Transverse colon (tissue), 4 donors: Measurements from ENCODE around the gene CADPS2. TPM values are rescaled to one million over a fixed set of nuclear protein-coding genes. Genes with fewer than 3 reads are reported as not detected.
"Not testable (repeated sequence)": the region's sequence is repeated elsewhere in the genome, so short reads cannot be mapped to it uniquely, and the experiment has no call there.

Source experiments
- DNase-seq: peaks from one replicate; pipeline ENCODE4 v3.0.0-alpha.2; 2019
- H3K27ac ChIP-seq, 4 donors: fragments of 200-600 bp; sonication (generic); 2 replicates each; pipeline ENCODE4 v1.5.1; 2016 to 2018; ENCODE audit warnings: inconsistent platforms in 4 of 4
- H3K27me3 ChIP-seq: fragments of 200-600 bp; sonication (generic); 2 replicates; pipeline ENCODE4 v1.5.1; 2017; ENCODE audit warnings: inconsistent platforms
- H3K36me3 ChIP-seq, 4 donors: fragments of 200-600 bp; sonication (generic); 2 replicates each; pipeline ENCODE4 v1.5.1; 2017 to 2019; ENCODE audit warnings: inconsistent platforms in 4 of 4
- H3K4me1 ChIP-seq, 4 donors: fragments of 200-600 bp; sonication (generic); 2 replicates each; pipeline ENCODE4 v1.5.1; 2017 to 2020; ENCODE audit warnings: inconsistent platforms in 4 of 4
- H3K4me3 ChIP-seq, 4 donors: fragments of 200-600 bp; sonication (generic); 1 replicate in 1 of 4; 2 replicates in 3 of 4; pipeline versions ENCODE4 v1.5.1 to v1.6.1; 2017 to 2019; ENCODE audit warnings: inconsistent platforms in 4 of 4
- H3K9me3 ChIP-seq, 2 donors: fragments of 200-600 bp; sonication (generic); 2 replicates each; pipeline ENCODE4 v1.5.1; 2017 to 2019; ENCODE audit warnings: inconsistent platforms in 2 of 2
- EP300 ChIP-seq: sonication (generic); formaldehyde crosslinking; IDR thresholded peaks from one replicate; pipeline ENCODE4 v1.6.1; 2017; ENCODE audit warnings: antibody characterized with exemption, low read depth
- POLR2A ChIP-seq: fragments of 450-650 bp; IDR thresholded peaks from one replicate; pipeline ENCODE4 v1.6.1; 2016; ENCODE audit warnings: antibody characterized with exemption, mild to moderate bottlenecking, moderate library complexity
- POLR2AphosphoS5 ChIP-seq, 3 donors: sonication (generic); formaldehyde crosslinking; IDR thresholded peaks; one replicate each; pipeline ENCODE4 v1.6.1; 2016; ENCODE audit warnings: antibody characterized with exemption in 3 of 3
- WGBS, 2 donors: methylation state at CpG; one replicate each; pipeline ENCODE4 v1.1.5; 2018; ENCODE audit warnings: low coverage in 1 of 2; 5-methylcytosine and 5-hydroxymethylcytosine counted together
- in situ Hi-C, 4 donors: fragments of 200-750 bp; cut with MboI; loops; one replicate each; pipeline versions ENCODE4 v1.15.0 to v1.15.1; 2017; ENCODE audit warnings: low sequenced_read_pairs in 3 of 4, low pct_ligation_motif_present in 1 of 4, low pct_unique_long_range_greater_than_20kb in 1 of 4
- intact Hi-C: fragments of 100-400 bp; cut with DNase I; formaldehyde crosslinking; loops from one replicate; pipeline ENCODE4 v1.15.1; 2023; ENCODE audit warnings: low total_unique reads
- total RNA-seq, 4 donors: library from RNA; depleted of rRNA; stranded (reverse); fragments of >200 nt; gene quantifications; one replicate each; pipeline ENCODE4 v1.1.0, GENCODE V29; 2016
- TF ChIP-seq, protein P1 (sequence below), 5 experiments: fragments of 200-600 bp in 3 of 5; fragments of 450-650 bp in 2 of 5; sonication (generic) in 3 of 5; IDR thresholded peaks; 1 replicate in 2 of 5; 2 replicates in 3 of 5; pipeline ENCODE4 v1.5.1; 2016 to 2017; ENCODE audit warnings: antibody characterized with exemption in 5 of 5, inconsistent platforms in 3 of 5, mild to moderate bottlenecking in 2 of 5, moderate library complexity in 1 of 5

The CADPS2 gene
- total RNA-seq, 4 donors from 2014 or later: 9.0 to 15.2 (median 12.6) TPM

- DNase-seq: peak; percentile 63
These were observed 207.0 kb downstream of the CADPS2 start for GRCh38 chr7:122679269-122679709.

DNA sequence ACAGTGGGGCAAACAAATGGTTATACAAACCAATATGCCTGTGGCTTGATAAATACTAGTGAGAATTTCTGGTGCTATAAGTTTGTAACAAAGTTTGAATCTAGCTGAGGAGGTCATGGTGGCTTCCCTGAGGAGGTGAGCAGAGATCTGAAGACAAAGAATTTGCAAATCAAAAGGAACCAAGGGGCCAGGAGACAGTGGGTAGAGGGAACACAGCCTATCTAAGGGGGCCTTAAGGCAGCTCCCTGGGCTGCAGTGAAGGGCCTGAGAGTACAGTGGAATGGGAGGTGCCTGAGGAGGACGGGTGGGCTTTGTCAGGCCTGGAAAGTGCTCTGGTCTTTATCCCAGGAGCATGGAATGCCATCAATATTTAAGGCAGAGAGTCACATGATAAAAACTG lies 209.1 kb downstream of the CADPS2 start:
- no peak overlapping the region for H3K27ac ChIP-seq
- intact Hi-C loops: no loop called here

More at GRCh38 chr7:122679269-122679709, 207.0 kb downstream of the CADPS2 start:
- intact Hi-C loops, H3K9me3 ChIP-seq, H3K4me1 ChIP-seq, H3K4me3 ChIP-seq, H3K27me3 ChIP-seq, H3K36me3 ChIP-seq: not testable (repeated sequence)
- in situ Hi-C loops: loop anchor here in 1 of 4 donors (25.0 kb wide), 1 partner anchor 92 kb away; no protein-coding TSS in a partner anchor
- WGBS, 2 donors: 41 to 71% methylated on average over 5 to 9 of the region's 9 CpGs
- H3K27ac ChIP-seq: peak overlapping the region in 3 of 4 donors; percentile 47 to 62 (median 54)
- peak in 1 of 3 donors; percentile 9 for TF ChIP-seq POLR2AphosphoS5 (IDR thresholded peaks at IDR 0.05)

GRCh38 chr7:122676466-122676865 lies 209.8 kb downstream of the CADPS2 start:
- Histone ChIP-seq H3K9me3 (no peaks in the 10 kb centered on the region), H3K27ac (no peak overlapping the region), H3K4me1 (peaks cover 0 to 5% (median 0%) of the 10 kb centered on the region in 4 donors), H3K4me3 (no peak overlapping the region), H3K27me3 (no peaks in the 10 kb centered on the region), H3K36me3 (no peaks in the 10 kb centered on the region)
- intact Hi-C loops: no loop called here
- in situ Hi-C loops: loop anchor here in 1 of 4 donors (25.0 kb wide), 1 partner anchor 89 kb away; no protein-coding TSS in a partner anchor
- no peak for TF ChIP-seq POLR2AphosphoS5 (IDR thresholded peaks at IDR 0.05)
- TF ChIP-seq, protein P1, sequence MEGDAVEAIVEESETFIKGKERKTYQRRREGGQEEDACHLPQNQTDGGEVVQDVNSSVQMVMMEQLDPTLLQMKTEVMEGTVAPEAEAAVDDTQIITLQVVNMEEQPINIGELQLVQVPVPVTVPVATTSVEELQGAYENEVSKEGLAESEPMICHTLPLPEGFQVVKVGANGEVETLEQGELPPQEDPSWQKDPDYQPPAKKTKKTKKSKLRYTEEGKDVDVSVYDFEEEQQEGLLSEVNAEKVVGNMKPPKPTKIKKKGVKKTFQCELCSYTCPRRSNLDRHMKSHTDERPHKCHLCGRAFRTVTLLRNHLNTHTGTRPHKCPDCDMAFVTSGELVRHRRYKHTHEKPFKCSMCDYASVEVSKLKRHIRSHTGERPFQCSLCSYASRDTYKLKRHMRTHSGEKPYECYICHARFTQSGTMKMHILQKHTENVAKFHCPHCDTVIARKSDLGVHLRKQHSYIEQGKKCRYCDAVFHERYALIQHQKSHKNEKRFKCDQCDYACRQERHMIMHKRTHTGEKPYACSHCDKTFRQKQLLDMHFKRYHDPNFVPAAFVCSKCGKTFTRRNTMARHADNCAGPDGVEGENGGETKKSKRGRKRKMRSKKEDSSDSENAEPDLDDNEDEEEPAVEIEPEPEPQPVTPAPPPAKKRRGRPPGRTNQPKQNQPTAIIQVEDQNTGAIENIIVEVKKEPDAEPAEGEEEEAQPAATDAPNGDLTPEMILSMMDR (IDR thresholded peaks at IDR 0.05): no peak
- TF ChIP-seq EP300: no peak
- no peak for TF ChIP-seq POLR2A
- DNase-seq: no peak
- 85 to 88% methylated on average over 2 of the region's 2 CpGs for WGBS, 2 donors

More for the DNA sequence above, 209.1 kb downstream of the CADPS2 start:
- 60% methylated on average over 1 of the region's 1 CpG; no CpG with 5 or more reads in 1 of the 2 donors for WGBS, 2 donors
- H3K36me3 ChIP-seq: no peaks in the 10 kb centered on the region
- no peak overlapping the region for H3K4me3 ChIP-seq
- peaks cover 0 to 5% (median 0%) of the 10 kb centered on the region in 4 donors for H3K4me1 ChIP-seq
- in situ Hi-C loops: loop anchor here in 1 of 4 donors (25.0 kb wide), 1 partner anchor 90 kb away; no protein-coding TSS in a partner anchor
- TF ChIP-seq, protein P1 (IDR thresholded peaks at IDR 0.05): no peak
- no peak for TF ChIP-seq POLR2AphosphoS5 (IDR thresholded peaks at IDR 0.05)
- no peak for TF ChIP-seq POLR2A
- TF ChIP-seq EP300: no peak
- H3K27me3 ChIP-seq: no peaks in the 10 kb centered on the region
- H3K9me3 ChIP-seq: no peaks in the 10 kb centered on the region
- DNase-seq: no peak

DNA sequence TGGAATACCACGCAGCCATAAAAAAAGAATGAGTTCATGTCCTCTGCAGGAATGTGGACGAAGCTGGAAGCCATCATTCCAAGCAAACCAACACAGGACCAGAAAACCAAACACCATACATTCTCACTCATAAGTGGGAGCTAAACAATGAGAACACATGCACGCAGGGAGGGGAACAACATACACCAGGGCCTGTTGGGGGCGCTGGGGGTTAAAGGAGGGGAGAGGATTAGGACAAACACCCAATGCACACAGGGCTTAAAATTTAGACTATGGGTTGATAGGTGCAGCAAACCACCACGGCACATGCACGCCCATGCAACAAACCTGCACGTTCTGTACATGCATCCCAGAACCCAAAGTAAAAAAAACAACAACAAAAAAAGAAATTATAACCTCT lies 210.6 kb downstream of the CADPS2 start:
- Histone ChIP-seq H3K4me3 (no peak overlapping the region), H3K27me3 (no peaks in the 10 kb centered on the region), H3K27ac (no peak overlapping the region), H3K4me1 (peaks cover 0 to 5% (median 0%) of the 10 kb centered on the region in 4 donors), H3K36me3 (no peaks in the 10 kb centered on the region), H3K9me3 (no peaks in the 10 kb centered on the region)
- in situ Hi-C loops: loop anchor here in 1 of 4 donors (25.0 kb wide), 1 partner anchor 88 kb away; no protein-coding TSS in a partner anchor
- no peak for TF ChIP-seq POLR2A
- TF ChIP-seq POLR2AphosphoS5 (IDR thresholded peaks at IDR 0.05): no peak
- TF ChIP-seq, protein P1 (IDR thresholded peaks at IDR 0.05): no peak
- TF ChIP-seq EP300: no peak
- no peak for DNase-seq
- intact Hi-C loops: no loop called here
- WGBS, 2 donors: 81 to 88% methylated on average over 2 to 7 of the region's 7 CpGs
